Activated CD4-positive, alpha-beta T cell treated with anti-CD3 and anti-CD28 coated beads, Interleukin-2, Interleukin-4, amounts not matched to agents 100 ng/mL and 50 ng/mL, durations not matched to agents 16 hours and 8 hours (primary cell): Measurements from ENCODE around the gene KIF13A.
"Not testable (repeated sequence)": the region's sequence is repeated elsewhere in the genome, so short reads cannot be mapped to it uniquely, and the experiment has no call there.

Experiments
- DNase-seq: peaks from one replicate; pipeline ENCODE4 v3.0.0-alpha.2; 2020; ENCODE audit warnings: low spot score

KIF13A gene

DNA sequence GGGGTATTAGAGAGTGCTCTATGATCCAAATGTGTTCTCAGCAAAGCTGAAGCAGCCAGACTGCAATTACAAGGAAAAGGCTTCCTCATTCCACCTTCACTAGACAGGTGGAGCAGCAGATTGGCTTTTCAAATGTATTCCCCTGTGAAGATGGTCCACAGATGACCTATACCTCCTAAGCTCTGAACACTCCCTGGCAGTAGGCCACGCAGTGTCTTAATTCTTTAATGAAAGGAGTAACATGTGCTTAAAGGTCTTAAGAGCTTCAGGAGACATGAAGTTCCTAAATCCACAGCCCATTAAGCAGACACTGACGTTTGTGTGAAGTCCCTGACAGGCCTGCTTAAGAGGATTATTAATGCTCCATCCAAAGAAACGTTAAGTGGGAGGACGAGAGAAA, 141.8 kb downstream of the KIF13A start:
- DNase-seq = no peak

DNA sequence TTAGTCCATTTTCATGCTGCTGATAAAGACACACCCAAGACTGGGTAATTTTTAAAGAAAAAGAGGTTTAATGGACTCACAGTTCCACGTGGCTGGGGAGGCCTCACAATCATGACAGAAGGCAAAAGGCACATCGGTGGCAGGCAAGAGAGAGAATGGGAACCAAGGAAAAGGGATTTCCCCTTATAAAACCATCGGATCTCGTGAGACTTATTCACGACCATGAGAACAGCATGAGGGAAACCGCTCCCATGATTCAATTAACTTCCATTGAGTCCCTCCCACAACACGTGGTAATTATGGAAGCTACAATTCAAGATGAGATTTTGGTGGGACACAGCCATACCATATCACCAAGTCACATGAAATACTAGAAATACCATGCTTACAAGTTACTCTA, 142.5 kb downstream of the KIF13A start:
- DNase-seq = not testable (repeated sequence)

DNA sequence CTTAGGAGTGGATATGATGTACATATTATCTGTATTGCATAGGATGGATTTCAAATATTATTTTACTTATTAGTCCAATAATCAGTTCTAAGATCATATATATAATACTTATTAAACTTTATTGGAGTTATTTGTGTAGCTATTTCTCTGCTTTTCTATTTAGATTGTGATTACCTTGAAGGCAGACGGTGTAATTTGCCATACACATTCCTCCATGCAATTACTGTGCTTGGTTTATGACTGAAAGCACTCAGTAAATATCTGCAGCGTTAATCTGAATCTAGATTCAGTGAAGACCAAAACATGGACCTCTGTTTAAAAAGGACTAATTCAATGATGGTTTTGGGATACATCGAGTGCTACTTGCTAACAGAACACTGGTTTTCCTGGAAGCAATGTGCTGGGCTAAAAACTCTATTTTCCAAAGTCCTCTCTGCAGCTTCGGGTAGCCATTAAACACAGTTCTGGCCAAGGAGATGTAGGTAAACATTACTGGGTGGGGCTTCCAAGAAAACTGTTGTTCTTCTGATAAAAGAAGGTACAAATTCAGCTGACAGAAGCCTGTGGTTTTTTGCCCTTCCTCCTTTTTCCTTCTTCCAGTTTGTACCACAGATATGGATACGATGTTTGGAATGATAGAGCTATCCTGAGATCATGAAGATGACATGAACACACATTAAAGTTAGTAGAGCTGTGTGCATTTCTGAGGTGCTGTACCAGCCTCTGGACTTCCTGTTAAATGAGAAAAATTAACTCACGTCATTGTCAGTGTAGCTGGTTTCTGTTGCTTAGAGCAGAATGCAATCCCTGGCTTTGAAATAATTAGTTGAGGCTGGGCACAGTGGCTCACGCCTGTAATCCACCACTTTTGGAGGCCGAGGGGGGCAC, 144.3 kb downstream of the KIF13A start:
- no peak for DNase-seq

DNA sequence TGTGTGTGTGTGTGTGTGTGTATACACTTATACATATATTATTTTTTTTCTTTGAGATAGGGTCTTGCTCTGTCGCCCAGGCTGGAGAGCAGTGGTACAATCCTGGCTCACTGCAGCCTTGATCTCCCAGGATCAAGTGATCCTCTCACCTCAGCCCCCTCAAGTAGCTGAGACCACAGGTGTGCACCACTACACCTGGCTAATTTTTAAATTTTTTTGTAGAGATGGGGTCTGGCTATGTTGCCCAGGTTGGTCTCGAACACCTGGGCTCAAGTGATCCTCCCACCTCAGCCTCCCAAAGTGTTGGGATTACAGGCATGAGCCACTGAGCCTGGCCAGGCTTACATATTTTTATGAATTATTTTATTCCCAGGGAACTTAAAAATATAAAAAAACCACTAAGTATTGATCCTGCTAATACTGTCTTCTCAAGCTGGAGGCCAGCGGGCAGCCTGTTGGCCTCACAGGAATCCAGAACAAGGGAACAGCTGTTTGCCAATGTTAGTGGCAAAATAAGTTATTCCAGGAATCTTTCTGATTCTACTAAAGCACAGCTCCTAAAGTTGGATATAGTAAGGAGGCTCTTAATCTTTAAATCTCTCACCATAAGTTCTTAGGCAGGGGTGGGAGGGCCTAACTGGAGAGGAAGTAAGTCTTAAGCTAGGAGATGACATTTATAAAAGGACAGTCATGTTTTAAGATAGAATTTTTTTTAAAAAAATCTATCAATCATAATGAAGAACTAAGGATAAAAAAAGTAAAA, 145.2 kb downstream of the KIF13A start:
- DNase-seq = no peak

DNA sequence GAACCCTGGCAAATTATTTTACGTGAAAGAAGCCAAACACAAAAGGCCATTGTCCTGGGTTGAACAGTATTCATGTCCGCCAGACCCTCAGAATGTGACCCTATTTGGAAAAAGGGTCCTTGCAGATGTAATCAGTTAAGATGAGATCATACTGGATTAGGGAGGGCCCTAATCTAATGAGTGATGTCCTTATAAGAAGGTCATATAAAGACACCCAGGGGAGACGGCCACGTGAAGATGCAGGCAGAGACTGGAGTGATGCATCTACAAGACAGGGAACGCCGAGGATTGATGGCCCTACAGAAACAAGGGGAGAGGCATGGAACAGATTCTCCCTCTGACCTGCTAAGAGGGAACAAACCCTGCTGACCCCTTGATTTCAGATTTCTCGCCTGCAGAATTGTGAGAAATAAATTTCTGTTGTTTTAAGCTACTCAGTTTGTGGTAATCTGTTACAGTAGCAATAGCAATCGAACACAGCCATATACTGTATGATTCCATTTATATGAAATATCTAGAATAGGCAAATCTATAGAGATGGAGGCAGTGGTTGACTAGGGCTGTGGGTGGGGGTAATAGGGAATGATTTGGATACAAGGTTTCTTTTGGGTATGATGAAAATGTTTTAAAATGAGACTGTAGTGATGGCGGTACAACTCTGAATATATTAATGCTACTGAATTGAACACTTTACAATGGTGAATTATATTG, 147.8 kb downstream of the KIF13A start:
- no peak for DNase-seq

DNA sequence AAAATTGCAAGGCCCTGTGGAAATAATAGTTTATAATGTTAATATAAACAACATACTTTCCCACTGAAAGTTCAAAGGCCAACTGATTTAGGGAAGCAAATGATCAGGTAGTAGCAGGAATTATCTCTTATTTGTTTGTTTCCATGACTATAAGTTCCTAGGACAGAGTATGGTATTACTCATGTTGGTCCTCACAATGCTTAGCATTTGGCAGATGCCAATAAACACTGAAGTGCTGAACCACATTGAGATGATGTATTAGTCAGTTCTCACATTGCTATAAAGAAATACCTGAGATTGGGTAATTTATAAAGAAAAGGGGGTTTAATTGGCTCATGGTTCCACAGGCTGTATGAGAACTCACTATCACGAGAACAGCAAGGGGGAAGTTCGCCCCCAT, 151.1 kb downstream of the KIF13A start:
- no peak for DNase-seq

DNA sequence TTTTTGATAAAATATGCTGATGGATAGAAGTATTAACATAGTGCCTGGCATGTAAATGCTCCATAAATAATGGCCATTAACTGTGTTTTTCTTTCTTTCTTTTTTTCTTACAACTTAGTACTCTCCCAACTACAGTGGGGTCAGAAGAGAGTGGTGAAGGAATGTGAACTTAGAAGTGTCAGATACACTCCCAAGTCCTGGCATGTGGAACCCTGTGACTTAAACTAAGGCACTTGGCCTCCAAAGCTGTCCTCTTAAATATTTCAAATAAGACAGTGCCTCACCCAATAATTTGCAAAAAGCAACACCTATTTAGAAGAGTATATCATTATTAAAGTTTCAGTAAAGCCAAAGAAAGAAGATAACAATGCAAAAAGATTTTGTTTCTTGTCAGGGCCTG, 151.7 kb downstream of the KIF13A start:
- DNase-seq = no peak

DNA sequence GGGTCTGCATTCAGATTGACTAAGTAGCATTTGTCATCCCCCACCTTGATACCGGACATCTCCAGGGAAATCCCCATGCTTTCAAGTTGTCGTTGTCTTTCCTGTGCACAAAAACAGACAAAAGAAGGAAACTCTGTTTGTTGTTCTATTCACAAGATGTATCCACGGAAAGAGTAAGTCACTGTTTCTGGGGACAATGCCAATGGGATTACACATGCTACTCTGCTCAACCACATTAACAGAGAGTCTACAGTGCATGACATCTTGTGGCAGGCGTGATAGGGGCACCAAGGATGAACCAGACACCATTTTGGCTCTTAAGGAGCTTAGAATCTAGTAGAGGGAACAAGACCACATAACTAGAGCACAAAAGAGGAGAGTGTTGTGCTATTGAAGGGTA, 156.3 kb downstream of the KIF13A start:
- DNase-seq = no peak

DNA sequence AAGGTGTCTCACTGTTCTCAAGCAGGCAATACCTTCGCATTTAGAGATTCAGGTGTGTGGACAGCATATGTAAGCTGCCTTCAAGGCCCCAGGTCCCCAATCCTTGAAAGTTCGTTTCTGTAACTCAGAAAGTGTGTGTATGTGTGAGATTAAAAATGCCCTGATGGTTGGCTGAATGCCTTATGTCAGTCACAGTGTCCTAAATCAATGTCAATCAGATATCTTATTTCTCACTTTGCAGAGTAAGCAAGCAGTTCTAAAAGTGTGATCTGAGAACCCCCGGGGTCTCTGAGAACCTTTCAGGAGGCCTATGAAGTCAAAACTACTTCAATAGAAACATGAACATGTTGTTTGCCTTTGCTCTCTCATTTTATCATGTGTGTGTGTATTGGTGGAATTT, 157.5 kb downstream of the KIF13A start:
- DNase-seq = no peak

DNA sequence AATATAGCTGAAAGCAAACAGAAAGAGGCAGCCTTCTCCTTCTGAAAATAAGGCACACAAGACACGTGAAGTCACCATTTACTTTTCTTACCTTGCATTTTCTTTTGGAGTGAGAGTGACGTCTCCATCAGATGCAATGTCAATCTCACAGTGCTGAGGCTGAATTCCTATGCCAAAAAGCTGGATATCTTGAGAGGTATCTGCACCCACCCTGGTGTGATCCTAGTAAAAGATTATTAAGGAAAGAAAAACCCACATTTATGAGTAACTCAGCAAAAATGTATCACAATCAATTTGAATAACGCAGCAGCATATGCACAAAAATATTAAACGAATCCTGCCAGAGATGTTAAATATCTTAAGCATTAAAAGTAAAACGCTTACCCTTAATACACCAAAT, 159.3 kb downstream of the KIF13A start:
- no peak for DNase-seq

DNA sequence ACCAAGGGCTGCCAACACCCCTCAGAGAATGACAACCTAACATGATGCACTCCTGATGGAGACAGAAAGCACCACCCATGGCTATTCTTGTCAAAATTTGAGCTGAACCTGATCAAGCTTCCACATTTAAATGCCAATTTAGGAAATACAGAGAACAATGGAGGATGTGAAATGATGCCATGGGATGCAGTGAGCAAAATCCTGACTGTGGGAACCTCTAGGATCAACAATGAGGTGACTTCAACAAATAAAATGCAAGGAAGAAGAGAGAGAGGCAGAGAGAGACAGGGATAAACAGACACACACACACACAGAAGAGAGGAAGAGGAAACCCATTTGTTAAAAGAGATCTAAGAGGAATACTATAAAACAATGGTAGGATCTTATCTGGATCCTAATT, 161.1 kb downstream of the KIF13A start:
- DNase-seq = no peak

DNA sequence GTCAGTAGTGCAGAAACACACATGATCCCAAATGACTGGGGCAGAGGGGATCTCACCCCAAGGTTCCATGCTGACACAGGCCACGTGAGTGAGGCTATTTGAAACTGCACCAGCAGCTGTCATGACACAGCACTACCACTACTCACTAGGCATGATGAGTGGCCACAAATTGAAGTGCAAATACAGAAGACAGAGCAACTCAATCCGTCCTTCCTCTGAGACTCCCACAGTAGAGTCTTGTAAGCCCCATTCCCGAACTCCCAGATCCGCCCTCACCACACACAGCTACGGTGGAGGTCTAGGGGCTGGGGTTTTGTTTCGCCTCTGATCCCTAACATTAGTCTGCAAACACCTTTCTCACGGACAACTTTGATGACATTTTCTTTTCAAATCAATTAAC, 167.4 kb downstream of the KIF13A start:
- no peak for DNase-seq

DNA sequence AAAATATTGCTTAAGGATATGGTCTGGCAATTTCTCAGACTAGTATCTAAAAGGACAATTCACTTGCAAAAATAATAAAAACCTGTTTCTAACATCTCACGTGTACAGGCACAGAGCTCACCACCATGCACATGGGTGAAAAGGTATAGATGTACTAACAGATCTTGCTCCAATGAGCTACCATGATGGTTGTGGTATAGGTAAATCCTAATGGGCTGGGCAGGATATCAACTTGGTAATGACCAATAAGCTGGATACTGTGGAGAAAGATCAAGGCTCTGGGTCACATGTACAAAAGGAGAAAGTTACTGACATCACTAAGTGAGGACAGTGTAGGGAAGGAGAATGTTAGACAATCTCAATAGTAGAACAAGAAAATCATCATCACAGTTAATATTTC, 169.7 kb downstream of the KIF13A start:
- DNase-seq = no peak

DNA sequence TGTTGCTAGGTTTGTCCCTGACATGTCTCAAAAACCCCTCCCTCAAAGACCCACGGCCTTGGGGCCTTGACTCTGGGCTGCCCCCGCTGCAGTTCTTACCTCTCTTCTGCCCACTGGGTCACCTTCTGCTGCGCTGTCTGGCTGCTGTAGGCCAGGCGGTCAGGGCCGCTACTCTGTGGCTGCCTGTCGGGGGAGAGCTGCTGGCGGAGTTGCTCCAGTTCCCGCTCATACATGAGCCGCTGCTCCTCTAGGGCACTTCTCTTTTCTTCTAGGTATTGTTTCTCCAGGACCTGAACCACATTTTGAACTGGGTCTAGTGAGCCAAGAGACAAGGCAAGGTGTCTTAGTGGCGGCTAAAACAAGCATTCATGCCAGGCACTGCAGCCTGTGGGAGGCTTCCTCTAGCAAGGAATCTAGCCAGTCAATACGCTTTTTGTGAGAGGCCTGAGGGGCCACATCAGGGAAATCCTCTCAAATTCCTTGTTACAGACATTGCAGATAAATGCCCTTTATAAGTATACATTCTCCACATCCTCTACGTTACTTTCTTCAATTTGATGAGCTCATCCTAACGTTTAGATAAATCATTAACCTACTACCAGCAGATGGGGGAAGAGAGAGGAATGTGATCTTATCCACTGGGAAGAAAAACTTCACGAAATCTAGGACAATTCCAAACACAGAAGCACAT, 170.4 kb downstream of the KIF13A start:
- no peak for DNase-seq

DNA sequence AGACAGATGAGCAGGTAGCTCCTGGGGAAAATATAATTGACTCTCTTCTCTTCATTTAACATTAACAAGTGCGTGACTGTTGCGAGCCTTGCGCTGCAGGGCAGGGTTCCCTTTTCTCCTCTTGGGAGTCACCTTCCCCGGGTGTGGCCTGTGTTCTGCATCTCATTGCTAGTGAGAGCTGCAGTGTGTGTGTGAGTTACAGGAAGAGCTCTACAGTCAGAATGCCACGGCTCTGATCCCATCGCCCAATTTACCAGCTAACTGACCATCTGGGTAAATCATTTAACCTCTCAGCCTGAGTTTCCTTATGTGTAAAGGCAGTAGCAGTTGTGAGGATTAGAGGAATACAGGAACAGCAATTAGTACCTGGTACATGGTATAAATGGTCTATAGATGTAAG, 173.9 kb downstream of the KIF13A start:
- no peak for DNase-seq

DNA sequence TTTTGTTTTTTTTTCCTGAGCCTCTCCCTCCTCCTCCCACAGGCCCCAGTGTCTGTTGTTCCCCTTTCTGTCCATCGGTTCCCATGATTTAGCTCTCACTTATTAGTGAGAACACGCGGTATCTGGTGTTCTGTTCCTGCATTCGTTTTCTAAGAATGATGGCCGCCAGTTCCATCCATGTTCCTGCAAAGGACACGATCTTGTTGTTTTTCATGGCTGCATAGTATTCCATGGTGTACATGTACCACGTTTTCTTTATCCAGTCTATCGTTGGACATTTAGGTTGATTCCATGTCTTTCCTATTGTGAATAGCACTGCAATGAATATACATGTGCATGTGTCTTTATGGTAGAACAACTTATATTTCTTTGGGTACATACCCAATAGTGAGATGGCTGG, 175.1 kb downstream of the KIF13A start:
- no peak for DNase-seq

DNA sequence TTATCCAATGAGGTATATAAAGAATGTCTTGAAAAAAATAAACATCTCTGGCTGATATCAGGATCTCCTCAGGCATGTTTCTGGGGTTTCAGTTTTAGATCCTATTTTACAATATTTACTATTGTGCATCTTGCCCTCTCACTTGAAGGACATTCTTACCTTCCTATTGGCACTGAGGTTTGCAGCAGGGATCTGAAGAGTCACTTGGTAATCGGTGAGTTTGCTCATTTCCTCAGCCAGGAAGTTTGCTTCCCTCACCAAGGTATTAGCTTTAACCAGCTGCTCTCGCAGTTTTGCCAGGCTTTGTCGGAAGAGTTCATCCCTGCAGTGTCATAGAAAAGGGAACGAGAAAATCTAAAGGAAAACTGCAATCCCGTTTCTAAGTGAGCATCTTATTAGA, 178.8 kb downstream of the KIF13A start:
- DNase-seq = no peak

DNA sequence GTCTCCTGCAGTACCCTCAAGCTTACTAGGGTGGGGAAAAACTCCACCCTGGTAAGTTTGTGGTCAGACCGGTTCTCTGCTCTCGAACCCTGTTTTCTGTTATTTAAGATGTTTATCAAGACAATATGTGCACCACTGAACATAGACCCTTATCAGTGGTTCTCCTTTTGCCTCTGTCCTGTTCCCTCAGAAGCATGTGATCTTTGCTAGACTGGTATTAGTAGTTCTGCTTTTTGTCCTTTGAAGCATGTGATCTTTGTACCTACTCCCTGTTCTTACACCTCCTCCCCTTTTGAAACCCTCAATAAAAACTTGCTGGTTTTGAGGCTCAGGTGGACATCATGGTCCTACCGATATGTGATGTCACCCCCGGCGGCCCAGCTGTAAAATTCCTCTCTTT, 180.0 kb downstream of the KIF13A start:
- not testable (repeated sequence) for DNase-seq

DNA sequence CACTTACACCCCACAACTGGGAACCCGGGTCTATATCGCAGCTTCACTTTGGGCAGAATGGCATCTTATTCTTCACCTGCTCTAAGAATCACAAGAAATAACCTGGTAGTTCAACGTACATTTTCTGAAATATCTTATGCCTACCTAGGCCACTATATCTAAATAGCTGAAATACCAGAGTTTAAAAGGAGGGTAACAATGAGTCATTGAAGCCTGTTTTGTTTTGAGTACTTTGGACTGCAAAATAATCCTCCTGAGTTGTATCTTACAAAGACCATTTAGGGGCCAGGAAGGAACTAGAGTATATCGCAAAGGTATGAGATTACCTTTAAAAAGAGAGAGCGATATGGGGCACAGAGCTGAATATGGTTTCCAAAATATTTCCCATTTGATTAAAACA, 184.0 kb downstream of the KIF13A start:
- DNase-seq = no peak

DNA sequence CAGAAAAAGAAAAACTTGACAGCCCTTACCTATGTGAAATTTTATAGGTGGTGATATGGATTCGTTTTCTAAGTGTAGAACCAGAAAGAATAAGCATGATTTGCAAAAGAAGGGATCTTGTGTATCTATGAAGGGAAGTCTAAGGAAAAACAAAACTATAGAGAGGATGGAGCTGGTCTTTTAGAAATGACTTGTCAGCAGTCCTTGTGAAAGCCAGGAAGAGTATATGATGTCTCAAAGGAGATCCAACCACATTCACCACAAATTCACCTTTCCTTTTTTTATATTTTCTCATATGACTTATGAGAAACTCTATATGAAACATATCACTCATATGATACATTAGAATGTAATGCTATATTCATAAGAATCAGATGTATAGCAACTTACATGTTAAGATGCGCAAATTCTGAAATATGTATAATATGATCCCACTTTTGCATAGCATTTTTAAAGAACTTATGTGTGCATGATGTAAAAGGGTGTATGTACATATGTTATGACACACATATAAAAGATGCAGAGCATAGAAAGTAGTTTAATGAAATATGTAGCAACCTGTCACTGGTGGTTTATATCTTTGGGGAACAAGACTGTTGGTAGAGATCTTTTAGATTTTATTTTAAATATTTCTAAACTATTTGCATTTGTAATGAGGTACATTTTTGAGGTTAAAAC, 188.8 kb downstream of the KIF13A start:
- no peak for DNase-seq

DNA sequence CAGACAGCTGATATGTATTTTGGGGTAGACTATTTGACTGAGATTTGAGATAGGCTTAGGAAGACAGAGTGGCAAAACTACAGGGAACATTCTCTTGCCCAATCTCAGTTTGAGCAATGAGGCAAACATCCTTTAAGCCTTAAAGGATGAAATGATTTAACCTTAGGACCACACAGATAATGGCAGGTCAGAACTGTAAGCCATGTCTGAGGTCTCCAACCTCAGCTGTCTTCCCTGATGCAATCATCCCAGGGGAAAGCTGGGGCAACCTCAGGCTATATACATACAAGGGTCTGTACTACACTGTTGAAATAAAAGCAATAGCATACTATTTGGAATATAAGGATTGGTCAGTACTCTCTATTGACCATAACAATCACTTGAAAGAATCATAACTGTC, 196.9 kb downstream of the KIF13A start:
- DNase-seq = no peak
